ENCODE measurements around the gene NID2. TPM values are rescaled to one million over a fixed set of nuclear protein-coding genes. Genes with fewer than 3 reads are reported as not detected.

The NID2 gene
- total and polyA plus RNA-seq, 2 donors (not counting 1 experiment from before 2014, with no cell fraction given), result not detected

- H2AFZ ChIP-seq (ENCODE audit: insufficient read depth, low read depth, low read length, poor library complexity, severe bottlenecking), result no peak overlapping the region
- Mint-ChIP-seq H3K27ac (no peak overlapping the region), H3K9me3 (ENCODE audit: insufficient read depth) (no peaks in the 10 kb centered on the region), H3K27me3 (peaks cover 4% of the 10 kb centered on the region), H3K4me3 (no peak overlapping the region), H3K4me1 (peaks cover 5% of the 10 kb centered on the region)
- DNase-seq (no peak), ATAC-seq (ENCODE audit: low read depth) (no peak)
- no peaks in the 10 kb centered on the region for H3K9me3 ChIP-seq (ENCODE audit: control extremely low read depth in 1 of 3, control insufficient read depth in 2 of 3, insufficient read depth in 1 of 3, low read length in 2 of 3)
- H3K27me3 ChIP-seq (replicated peaks in 1 of 4; ENCODE audit: control extremely low read depth in 1 of 4, control insufficient read depth in 3 of 4, insufficient read depth in 4 of 4, low read length in 3 of 4), result no peaks in the 10 kb centered on the region
- no peak overlapping the region for H3K4me2 ChIP-seq (replicated peaks; ENCODE audit: low read depth, low read length, poor library complexity, severe bottlenecking)
- no peak for TF ChIP-seq CTCF (IDR thresholded peaks at IDR 0.05)
- no peaks in the 10 kb centered on the region for H3K79me2 ChIP-seq (ENCODE audit: control insufficient read depth, insufficient read depth, low read length)
- CTCF ChIA-PET, result no interaction called here
- H3K4me3 ChIP-seq (ENCODE audit: control extremely low read depth in 1 of 5, extremely low read depth in 1 of 5, insufficient read depth in 1 of 5, low read depth in 2 of 5, low read length in 4 of 5), result no peak overlapping the region
- no peaks in the 10 kb centered on the region for H3K4me1 ChIP-seq (ENCODE audit: control insufficient read depth in 2 of 2, insufficient read depth in 2 of 2, low read length in 2 of 2)
- no peak overlapping the region for H3K27ac ChIP-seq (ENCODE audit: low read length in 2 of 2)
- POLR2A ChIA-PET, result no interaction called here
- intact Hi-C loops (cut with micrococcal nuclease), result no loop called here
- no peaks in the 10 kb centered on the region for H3K36me3 ChIP-seq (replicated peaks in 1 of 2; ENCODE audit: control extremely low read depth in 1 of 2, control insufficient read depth in 1 of 2, extremely low read depth in 1 of 2, insufficient read depth in 2 of 2, low read length in 1 of 2)
- no peak overlapping the region for H3K9ac ChIP-seq (ENCODE audit: low read length)
- no peaks in the 10 kb centered on the region for H4K20me1 ChIP-seq (ENCODE audit: control insufficient read depth, insufficient read depth, low read length, poor library complexity, severe bottlenecking)
Observed at GRCh38 chr14:52115286-52115685, 46.4 kb upstream of the NID2 start.

- Histone ChIP-seq H3K4me2 (replicated peaks; ENCODE audit: low read depth, low read length, poor library complexity, severe bottlenecking) (no peak overlapping the region), H3K4me3 (ENCODE audit: control extremely low read depth in 1 of 5, extremely low read depth in 1 of 5, insufficient read depth in 1 of 5, low read depth in 2 of 5, low read length in 4 of 5) (no peak overlapping the region), H2AFZ (ENCODE audit: insufficient read depth, low read depth, low read length, poor library complexity, severe bottlenecking) (no peak overlapping the region), H3K9me3 (ENCODE audit: control extremely low read depth in 1 of 3, control insufficient read depth in 2 of 3, insufficient read depth in 1 of 3, low read length in 2 of 3) (no peaks in the 10 kb centered on the region), H3K36me3 (replicated peaks in 1 of 2; ENCODE audit: control extremely low read depth in 1 of 2, control insufficient read depth in 1 of 2, extremely low read depth in 1 of 2, insufficient read depth in 2 of 2, low read length in 1 of 2) (no peaks in the 10 kb centered on the region), H3K4me1 (ENCODE audit: control insufficient read depth in 2 of 2, insufficient read depth in 2 of 2, low read length in 2 of 2) (no peaks in the 10 kb centered on the region), H3K27ac (ENCODE audit: low read length in 2 of 2) (no peak overlapping the region), H3K79me2 (ENCODE audit: control insufficient read depth, insufficient read depth, low read length) (no peaks in the 10 kb centered on the region), H4K20me1 (ENCODE audit: control insufficient read depth, insufficient read depth, low read length, poor library complexity, severe bottlenecking) (no peaks in the 10 kb centered on the region), H3K9ac (ENCODE audit: low read length) (no peak overlapping the region), H3K27me3 (replicated peaks in 1 of 4; ENCODE audit: control extremely low read depth in 1 of 4, control insufficient read depth in 3 of 4, insufficient read depth in 4 of 4, low read length in 3 of 4) (no peaks in the 10 kb centered on the region)
- CTCF ChIA-PET, result no interaction called here
- Mint-ChIP-seq H3K4me3 (no peak overlapping the region), H3K27ac (no peak overlapping the region), H3K9me3 (ENCODE audit: insufficient read depth) (peaks cover 2% of the 10 kb centered on the region), H3K4me1 (peaks cover 5% of the 10 kb centered on the region), H3K27me3 (peaks cover 5% of the 10 kb centered on the region)
- POLR2A ChIA-PET, result no interaction called here
- no peak for TF ChIP-seq CTCF (IDR thresholded peaks at IDR 0.05)
- TF ChIP-seq EZH2 (IDR thresholded peaks at IDR 0.05; ENCODE audit: borderline replicate concordance, insufficient read depth, low read depth, low read length, poor library complexity, severe bottlenecking), result no peak
- intact Hi-C loops (cut with micrococcal nuclease), result no loop called here
- DNase-seq (no peak), ATAC-seq (ENCODE audit: low read depth) (no peak)
Observed at GRCh38 chr14:52112336-52113018, 43.6 kb upstream of the NID2 start.

All from B cell (primary cell).